ENCODE data around the gene LCE6A. TPM values are rescaled to one million over a fixed set of nuclear protein-coding genes. Genes with fewer than 3 reads are reported as not detected.

Gene LCE6A
- polyA plus RNA-seq, 3 donors, result not detected

DNA sequence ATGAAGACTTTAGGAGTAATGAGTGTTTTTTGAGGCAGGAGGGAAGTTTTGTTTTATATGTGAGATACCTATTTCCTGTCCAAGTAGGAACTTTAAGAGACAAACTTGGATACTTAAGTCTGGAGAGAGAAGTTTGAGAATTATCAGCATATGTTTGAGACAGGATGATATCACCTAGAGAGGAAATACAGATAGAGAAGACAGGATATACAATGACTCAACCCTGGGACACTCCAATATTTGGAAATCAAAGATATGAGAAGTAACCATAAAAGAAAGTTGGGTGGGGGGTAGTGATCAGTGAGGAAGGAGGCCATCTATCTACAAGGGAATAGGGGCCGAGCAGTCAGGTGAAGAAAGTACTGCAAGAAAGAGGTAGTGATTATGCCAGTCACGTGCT, 23.7 kb downstream of the LCE6A start:
- no peak overlapping the region for H3K4me2 ChIP-seq (replicated peaks; ENCODE audit: extremely low read depth, low read length, poor library complexity, severe bottlenecking)
- H3K9me3 ChIP-seq (replicated peaks in 1 of 2; ENCODE audit: control insufficient read depth in 1 of 2, insufficient read depth in 1 of 2, low read length in 2 of 2), result no peaks in the 10 kb centered on the region
- H3K27ac ChIP-seq (ENCODE audit: low read depth in 1 of 2, low read length in 2 of 2), result no peak overlapping the region
- intact Hi-C loops (cut with micrococcal nuclease), result no loop called here
- H3K9me3 Mint-ChIP-seq, result no peaks in the 10 kb centered on the region
- H3K27me3 Mint-ChIP-seq (ENCODE audit: low read depth in 3 of 3), result peaks cover 0 to 2% (median 0%) of the 10 kb centered on the region in 3 donors
- no peak for DNase-seq
- TF ChIP-seq, protein P1, sequence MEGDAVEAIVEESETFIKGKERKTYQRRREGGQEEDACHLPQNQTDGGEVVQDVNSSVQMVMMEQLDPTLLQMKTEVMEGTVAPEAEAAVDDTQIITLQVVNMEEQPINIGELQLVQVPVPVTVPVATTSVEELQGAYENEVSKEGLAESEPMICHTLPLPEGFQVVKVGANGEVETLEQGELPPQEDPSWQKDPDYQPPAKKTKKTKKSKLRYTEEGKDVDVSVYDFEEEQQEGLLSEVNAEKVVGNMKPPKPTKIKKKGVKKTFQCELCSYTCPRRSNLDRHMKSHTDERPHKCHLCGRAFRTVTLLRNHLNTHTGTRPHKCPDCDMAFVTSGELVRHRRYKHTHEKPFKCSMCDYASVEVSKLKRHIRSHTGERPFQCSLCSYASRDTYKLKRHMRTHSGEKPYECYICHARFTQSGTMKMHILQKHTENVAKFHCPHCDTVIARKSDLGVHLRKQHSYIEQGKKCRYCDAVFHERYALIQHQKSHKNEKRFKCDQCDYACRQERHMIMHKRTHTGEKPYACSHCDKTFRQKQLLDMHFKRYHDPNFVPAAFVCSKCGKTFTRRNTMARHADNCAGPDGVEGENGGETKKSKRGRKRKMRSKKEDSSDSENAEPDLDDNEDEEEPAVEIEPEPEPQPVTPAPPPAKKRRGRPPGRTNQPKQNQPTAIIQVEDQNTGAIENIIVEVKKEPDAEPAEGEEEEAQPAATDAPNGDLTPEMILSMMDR (IDR thresholded peaks at IDR 0.05), result no peak
- no peaks in the 10 kb centered on the region for H3K36me3 Mint-ChIP-seq
- WGBS (ENCODE audit: insufficient coverage), result 100% methylated on average over 1 of the region's 2 CpGs
- H3K4me3 Mint-ChIP-seq, result no peak overlapping the region
- no peak overlapping the region for H2AFZ ChIP-seq (ENCODE audit: insufficient read depth, low read depth, low read length, poor library complexity, severe bottlenecking)
- no peak overlapping the region for H3K27ac Mint-ChIP-seq
- H3K27me3 ChIP-seq (ENCODE audit: control insufficient read depth in 2 of 2, insufficient read depth in 2 of 2, low read length in 2 of 2), result peaks cover 0 to 2% of the 10 kb centered on the region in 2 donors
- H3K4me1 Mint-ChIP-seq, result no peaks in the 10 kb centered on the region
- H3K79me2 ChIP-seq (ENCODE audit: insufficient read depth, low read length), result no peaks in the 10 kb centered on the region
- no peaks in the 10 kb centered on the region for H3K36me3 ChIP-seq (replicated peaks in 1 of 2; ENCODE audit: control insufficient read depth in 1 of 2, insufficient read depth in 2 of 2, low read length in 2 of 2)
- no peaks in the 10 kb centered on the region for H4K20me1 ChIP-seq (ENCODE audit: insufficient read depth, low read length)
- no peaks in the 10 kb centered on the region for H3K4me1 ChIP-seq (ENCODE audit: control insufficient read depth in 1 of 2, insufficient read depth in 2 of 2, low read length in 2 of 2)
- no peak overlapping the region for H3K9ac ChIP-seq (ENCODE audit: insufficient read depth, low read length, poor library complexity, severe bottlenecking)
- no peak overlapping the region for H3K4me3 ChIP-seq (replicated peaks in 1 of 3; ENCODE audit: low read depth in 2 of 3, low read length in 3 of 3)

GRCh38 chr1:152869808-152870419, 27.3 kb downstream of the LCE6A start:
- H3K36me3 ChIP-seq (replicated peaks in 1 of 2; ENCODE audit: control insufficient read depth in 1 of 2, insufficient read depth in 2 of 2, low read length in 2 of 2), result no peaks in the 10 kb centered on the region
- no peak overlapping the region for H3K4me3 ChIP-seq (replicated peaks in 1 of 3; ENCODE audit: low read depth in 2 of 3, low read length in 3 of 3)
- no peaks in the 10 kb centered on the region for H3K4me1 Mint-ChIP-seq
- no peak overlapping the region for H3K27ac ChIP-seq (ENCODE audit: low read depth in 1 of 2, low read length in 2 of 2)
- H3K9me3 Mint-ChIP-seq, result no peaks in the 10 kb centered on the region
- no peaks in the 10 kb centered on the region for H4K20me1 ChIP-seq (ENCODE audit: insufficient read depth, low read length)
- no peak overlapping the region for H3K27ac Mint-ChIP-seq
- no peak overlapping the region for H3K4me2 ChIP-seq (replicated peaks; ENCODE audit: extremely low read depth, low read length, poor library complexity, severe bottlenecking)
- peak; percentile 14 to 42 (median 41) for DNase-seq
- H3K4me1 ChIP-seq (ENCODE audit: control insufficient read depth in 1 of 2, insufficient read depth in 2 of 2, low read length in 2 of 2), result no peaks in the 10 kb centered on the region
- H3K9me3 ChIP-seq (replicated peaks in 1 of 2; ENCODE audit: control insufficient read depth in 1 of 2, insufficient read depth in 1 of 2, low read length in 2 of 2), result no peaks in the 10 kb centered on the region
- H3K4me3 Mint-ChIP-seq, result no peak overlapping the region
- intact Hi-C loops (cut with micrococcal nuclease), result no loop called here
- WGBS (ENCODE audit: insufficient coverage), result 100% methylated on average over 2 of the region's 9 CpGs
- H3K9ac ChIP-seq (ENCODE audit: insufficient read depth, low read length, poor library complexity, severe bottlenecking), result no peak overlapping the region
- TF ChIP-seq, protein P1 (IDR thresholded peaks at IDR 0.05), result peak; percentile 86
- no peaks in the 10 kb centered on the region for H3K27me3 ChIP-seq (ENCODE audit: control insufficient read depth in 2 of 2, insufficient read depth in 2 of 2, low read length in 2 of 2)
- no peak overlapping the region for H2AFZ ChIP-seq (ENCODE audit: insufficient read depth, low read depth, low read length, poor library complexity, severe bottlenecking)
- H3K79me2 ChIP-seq (ENCODE audit: insufficient read depth, low read length), result no peaks in the 10 kb centered on the region
- H3K36me3 Mint-ChIP-seq, result no peaks in the 10 kb centered on the region
- peaks cover 1 to 5% (median 2%) of the 10 kb centered on the region in 3 donors for H3K27me3 Mint-ChIP-seq (ENCODE audit: low read depth in 3 of 3)
